Stimulated activated naive CD8-positive, alpha-beta T cell treated with anti-CD3 and anti-CD28 coated beads, Interleukin-15, Interleukin-2, amounts not matched to agents 100 ng/mL and 50 ng/mL, for 24 hours (primary cell): ENCODE results near the gene ALPL.

ENCODE experiments used
- H3K27ac Mint-ChIP-seq: one replicate; pipeline ENCODE4 v1.8.0; 2021; ENCODE audit warnings: mild to moderate bottlenecking, mixed read lengths
- H3K27me3 Mint-ChIP-seq: one replicate; pipeline ENCODE4 v1.8.0; 2021; ENCODE audit warnings: mixed read lengths
- H3K36me3 Mint-ChIP-seq: one replicate; pipeline ENCODE4 v1.8.0; 2021; ENCODE audit warnings: low read depth, mixed read lengths
- H3K4me1 Mint-ChIP-seq: one replicate; pipeline ENCODE4 v1.8.0; 2021; ENCODE audit warnings: low read depth, mixed read lengths
- H3K4me3 Mint-ChIP-seq: one replicate; pipeline ENCODE4 v1.8.0; 2021; ENCODE audit warnings: mild to moderate bottlenecking, mixed read lengths
- H3K9me3 Mint-ChIP-seq: one replicate; pipeline ENCODE4 v1.8.0; 2021; ENCODE audit warnings: mixed read lengths

The ALPL gene

GRCh38 chr1:21624571-21625389 is 115.6 kb downstream of the ALPL start:
- Mint-ChIP-seq H3K27ac (no peak overlapping the region), H3K4me3 (no peak overlapping the region), H3K4me1 (peaks cover 4% of the 10 kb centered on the region), H3K9me3 (no peaks in the 10 kb centered on the region), H3K36me3 (no peaks in the 10 kb centered on the region), H3K27me3 (peaks cover 21% of the 10 kb centered on the region)

GRCh38 chr1:21625390-21626190 is 116.4 kb downstream of the ALPL start:
- Mint-ChIP-seq H3K9me3 (no peaks in the 10 kb centered on the region), H3K4me3 (no peak overlapping the region), H3K4me1 (peaks cover 4% of the 10 kb centered on the region), H3K27me3 (peaks cover 21% of the 10 kb centered on the region), H3K36me3 (no peaks in the 10 kb centered on the region), H3K27ac (no peak overlapping the region)

GRCh38 chr1:21626921-21627339 is 117.7 kb downstream of the ALPL start:
- Mint-ChIP-seq H3K27ac (no peak overlapping the region), H3K36me3 (no peaks in the 10 kb centered on the region), H3K9me3 (no peaks in the 10 kb centered on the region), H3K4me3 (no peak overlapping the region), H3K27me3 (peaks cover 14% of the 10 kb centered on the region), H3K4me1 (no peaks in the 10 kb centered on the region)
